Ramos (cell line): ENCODE data around the gene NEK1.

Experiments used
- in situ Hi-C: fragments of 300-500 bp; cut with MboI; formaldehyde crosslinking; loops from one replicate; pipeline ENCODE4 v1.14.3; 2022; ENCODE audit warnings: low sequenced_read_pairs; ENCODE audit not compliant: unreplicated experiment

NEK1 gene, protein sequence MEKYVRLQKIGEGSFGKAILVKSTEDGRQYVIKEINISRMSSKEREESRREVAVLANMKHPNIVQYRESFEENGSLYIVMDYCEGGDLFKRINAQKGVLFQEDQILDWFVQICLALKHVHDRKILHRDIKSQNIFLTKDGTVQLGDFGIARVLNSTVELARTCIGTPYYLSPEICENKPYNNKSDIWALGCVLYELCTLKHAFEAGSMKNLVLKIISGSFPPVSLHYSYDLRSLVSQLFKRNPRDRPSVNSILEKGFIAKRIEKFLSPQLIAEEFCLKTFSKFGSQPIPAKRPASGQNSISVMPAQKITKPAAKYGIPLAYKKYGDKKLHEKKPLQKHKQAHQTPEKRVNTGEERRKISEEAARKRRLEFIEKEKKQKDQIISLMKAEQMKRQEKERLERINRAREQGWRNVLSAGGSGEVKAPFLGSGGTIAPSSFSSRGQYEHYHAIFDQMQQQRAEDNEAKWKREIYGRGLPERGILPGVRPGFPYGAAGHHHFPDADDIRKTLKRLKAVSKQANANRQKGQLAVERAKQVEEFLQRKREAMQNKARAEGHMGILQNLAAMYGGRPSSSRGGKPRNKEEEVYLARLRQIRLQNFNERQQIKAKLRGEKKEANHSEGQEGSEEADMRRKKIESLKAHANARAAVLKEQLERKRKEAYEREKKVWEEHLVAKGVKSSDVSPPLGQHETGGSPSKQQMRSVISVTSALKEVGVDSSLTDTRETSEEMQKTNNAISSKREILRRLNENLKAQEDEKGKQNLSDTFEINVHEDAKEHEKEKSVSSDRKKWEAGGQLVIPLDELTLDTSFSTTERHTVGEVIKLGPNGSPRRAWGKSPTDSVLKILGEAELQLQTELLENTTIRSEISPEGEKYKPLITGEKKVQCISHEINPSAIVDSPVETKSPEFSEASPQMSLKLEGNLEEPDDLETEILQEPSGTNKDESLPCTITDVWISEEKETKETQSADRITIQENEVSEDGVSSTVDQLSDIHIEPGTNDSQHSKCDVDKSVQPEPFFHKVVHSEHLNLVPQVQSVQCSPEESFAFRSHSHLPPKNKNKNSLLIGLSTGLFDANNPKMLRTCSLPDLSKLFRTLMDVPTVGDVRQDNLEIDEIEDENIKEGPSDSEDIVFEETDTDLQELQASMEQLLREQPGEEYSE (N-terminal part only)

DNA sequence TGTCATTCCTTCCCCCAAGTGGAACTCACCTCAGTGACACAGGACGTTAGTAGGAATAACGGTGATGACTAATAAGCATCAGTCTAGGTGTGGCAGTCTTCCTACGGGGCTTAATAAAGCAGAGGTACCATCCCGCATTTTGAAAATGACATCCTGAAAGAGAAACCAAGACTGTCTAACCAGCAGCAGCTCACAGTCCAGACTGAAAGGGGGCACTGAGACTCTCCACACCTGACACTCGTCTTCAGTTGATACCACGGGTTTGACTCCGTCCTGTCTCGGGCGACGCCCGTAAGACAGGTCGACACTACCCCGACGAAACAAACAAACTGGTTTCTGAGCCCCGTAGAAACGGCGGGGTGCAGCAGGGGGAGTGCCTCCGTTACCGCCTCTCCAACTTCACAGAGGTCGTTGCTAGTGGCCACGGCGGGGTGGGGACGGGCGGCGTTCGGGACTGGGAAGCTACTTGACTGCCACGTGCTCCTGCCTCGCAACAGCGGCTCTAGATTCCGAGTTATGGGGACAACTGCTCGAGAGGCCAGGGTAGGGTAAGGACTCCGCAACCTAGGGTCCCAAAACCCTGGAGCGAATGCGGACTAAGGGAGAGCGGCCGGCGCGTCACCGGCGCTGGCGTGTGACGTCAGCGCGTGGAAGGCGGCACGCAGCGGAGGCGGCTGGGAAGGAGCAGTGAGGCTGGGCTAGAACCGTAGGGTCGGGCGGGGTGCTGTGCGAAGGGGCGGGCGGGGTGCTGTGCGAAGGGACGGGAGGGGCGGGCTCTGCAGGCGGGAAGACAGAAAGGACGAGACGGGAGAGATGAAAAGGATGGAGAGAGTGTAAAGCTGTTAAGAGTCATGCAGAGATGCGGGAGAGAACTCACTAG is at the start of gene NEK1:
Gene NEK1, minus strand, starts transcription at position 593 of the 880 bp plus-strand sequence. CDS start 9,953 bp downstream, outside the sequence.
- in situ Hi-C loops, result loop anchor here (25.0 kb wide), 1 partner anchor 425 kb away; the partner anchor contains the start of gene MFAP3L

DNA sequence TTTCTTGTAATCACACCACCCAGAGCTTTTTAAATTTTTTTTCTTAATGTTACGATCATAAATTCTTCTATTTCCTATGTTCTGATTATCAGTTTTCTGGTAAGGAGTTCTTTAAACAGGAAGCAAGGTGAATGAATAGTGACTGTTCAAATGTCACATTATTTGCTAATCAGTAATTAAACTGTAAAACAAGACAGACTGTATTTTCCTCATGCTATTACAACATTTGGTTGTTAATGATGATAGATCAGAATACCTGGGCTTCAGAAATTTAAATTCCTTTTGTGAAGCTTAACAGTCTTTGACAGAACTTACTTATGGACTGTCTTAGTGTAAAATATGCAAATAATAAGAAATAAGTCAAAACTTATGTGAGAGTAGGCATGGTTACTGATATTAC is 49.4 kb upstream of the NEK1 start:
- in situ Hi-C loops, result no loop called here

DNA sequence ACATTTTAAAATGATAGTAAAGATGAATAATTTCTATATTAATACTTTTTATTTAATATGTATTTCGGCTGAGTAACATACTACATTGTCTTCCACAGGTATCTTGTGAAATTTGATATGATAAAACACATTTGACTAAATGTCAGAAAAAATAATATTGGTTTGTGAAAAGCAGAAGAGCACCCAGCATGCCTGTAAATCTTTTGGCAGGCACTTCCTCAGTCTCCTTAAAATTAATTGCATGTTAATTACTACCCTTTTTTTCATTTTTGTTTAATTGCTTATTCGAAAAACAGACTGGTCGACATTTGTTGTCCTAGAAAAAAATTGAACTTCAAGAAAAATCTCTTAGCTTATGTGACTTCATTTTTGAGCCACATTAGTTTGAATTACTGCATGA is 48.5 kb upstream of the NEK1 start:
- in situ Hi-C loops, result no loop called here

DNA sequence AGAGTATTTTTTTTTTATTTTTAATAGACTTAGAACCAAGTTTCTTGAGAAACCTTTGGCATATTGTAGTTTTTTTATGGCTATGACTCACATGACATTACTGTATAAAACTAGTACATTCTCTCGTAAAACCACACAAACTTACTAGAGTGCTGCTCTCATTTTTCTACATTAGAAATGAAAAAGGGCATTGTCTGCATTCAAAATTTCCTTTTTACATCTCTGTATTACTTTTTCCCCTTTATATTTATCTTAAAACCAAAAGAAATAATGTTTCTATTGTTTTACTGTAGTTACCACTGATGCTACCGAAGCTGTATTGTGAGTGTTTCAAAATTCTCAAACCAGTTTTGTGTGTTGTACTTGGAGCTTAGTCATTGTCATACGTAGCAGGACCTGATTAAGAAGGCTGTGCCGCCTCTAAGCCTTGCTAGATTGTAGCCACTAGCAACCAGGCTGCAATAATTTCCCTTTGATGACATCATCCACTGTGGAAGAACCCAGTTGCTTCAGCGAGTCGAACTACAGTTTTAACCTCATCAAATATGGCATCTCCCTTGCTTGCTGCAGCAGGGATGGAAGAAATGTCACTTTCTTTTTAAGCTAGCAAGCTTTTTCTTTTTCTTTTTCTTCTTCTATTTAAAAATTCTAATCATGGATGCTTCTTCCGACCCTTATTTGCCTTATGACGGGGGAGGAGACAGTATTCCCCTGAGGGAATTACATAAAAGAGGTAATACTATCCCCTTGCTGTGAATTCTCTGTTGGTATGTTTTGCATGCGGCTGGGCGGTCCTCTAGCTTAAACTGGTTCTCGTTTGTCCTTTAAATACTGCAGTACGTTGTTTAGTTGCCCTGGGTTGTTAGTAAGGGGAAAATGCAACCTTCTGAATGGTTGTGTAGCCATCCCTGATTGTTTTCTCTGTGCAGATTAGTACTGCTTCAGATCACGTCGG is 47.6 kb upstream of the NEK1 start:
- in situ Hi-C loops, result no loop called here

DNA sequence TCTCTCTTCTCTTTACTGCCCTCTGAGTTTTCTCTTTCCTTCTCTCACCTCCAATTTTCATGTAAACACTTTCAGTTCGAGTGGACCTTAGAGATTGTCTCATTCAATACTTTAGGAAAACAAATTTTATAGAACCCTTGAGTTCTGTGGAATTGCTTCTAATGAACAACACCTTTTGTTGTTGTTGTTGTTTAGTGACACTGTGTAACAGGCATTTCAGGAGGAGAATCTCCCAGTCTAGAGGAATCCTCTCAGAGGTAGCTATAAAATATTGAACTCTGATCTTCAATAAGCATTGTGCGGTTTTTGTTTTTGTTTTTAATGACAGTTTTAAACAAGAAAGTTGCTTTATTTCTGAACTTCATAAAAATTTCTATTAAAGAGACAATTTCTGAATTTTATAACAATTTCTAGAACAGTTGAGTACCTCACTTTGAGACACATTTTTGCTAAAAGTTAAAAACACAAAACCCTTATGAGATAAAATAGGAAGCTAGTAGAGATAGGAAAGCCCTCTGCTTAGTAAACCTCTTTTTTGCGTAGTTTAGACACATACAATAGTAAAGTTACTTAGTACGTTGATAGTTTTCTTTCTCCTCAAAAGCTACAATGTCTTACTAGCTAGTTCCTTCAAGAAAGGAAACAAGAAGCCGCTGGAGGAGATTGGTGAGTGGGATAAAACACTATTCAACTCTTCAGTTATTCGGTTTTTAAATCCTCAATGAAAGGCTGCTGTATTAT is 46.8 kb upstream of the NEK1 start:
- in situ Hi-C loops, result no loop called here

- in situ Hi-C loops, result no loop called here
Observed at GRCh38 chr4:169658196-169658595, 45.8 kb upstream of the NEK1 start.

DNA sequence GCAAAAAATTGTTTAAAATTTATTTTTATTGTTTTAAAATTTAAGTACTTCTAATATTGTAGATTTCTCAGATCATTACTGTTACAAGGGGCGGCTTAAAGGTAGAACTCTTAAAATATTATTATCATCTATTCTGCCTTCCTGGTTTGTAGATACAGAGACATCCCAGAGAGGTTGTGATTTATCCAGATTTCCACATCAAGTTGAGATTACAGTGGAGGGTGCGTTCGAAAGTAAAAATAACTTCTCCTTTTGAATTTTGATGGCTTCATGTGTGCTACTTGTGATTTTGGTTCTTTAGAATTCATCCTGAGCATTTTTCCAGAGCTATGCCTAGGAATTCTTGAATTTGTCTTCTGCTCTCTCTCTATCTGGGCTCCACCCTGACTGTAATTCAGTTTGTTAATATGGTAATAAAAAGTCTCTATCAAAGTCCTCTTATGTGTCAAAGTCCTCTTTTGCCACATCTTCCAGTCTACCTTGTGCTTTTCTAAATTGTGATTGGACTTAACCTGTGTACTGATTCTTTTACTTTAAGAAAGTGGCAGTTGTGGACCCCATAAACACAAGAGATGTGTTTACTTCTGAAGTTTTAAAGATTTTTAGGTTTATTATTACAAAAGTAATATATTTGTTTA is 45.2 kb upstream of the NEK1 start:
- in situ Hi-C loops, result no loop called here

- in situ Hi-C loops, result no loop called here
Observed at GRCh38 chr4:169655401-169655800, 43.0 kb upstream of the NEK1 start.

DNA sequence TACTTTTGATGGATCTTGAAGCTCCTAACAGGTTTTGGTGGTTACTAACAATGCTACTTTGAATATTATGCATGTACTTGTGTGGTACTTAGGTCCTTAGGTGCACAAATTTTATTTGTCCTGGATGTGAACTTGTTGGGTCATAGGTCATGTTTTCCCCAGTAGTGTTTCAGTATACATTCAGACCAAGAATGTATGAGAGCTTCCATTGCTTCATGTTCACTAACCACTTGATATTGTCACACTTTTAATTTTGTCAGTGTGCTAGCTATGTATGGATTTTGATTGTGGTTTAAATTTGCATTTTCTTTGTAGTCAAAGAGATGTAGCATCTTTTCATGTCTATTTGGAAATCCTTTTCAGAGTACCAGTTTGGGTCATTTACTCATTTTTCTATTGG is 40.2 kb upstream of the NEK1 start:
- in situ Hi-C loops, result no loop called here

DNA sequence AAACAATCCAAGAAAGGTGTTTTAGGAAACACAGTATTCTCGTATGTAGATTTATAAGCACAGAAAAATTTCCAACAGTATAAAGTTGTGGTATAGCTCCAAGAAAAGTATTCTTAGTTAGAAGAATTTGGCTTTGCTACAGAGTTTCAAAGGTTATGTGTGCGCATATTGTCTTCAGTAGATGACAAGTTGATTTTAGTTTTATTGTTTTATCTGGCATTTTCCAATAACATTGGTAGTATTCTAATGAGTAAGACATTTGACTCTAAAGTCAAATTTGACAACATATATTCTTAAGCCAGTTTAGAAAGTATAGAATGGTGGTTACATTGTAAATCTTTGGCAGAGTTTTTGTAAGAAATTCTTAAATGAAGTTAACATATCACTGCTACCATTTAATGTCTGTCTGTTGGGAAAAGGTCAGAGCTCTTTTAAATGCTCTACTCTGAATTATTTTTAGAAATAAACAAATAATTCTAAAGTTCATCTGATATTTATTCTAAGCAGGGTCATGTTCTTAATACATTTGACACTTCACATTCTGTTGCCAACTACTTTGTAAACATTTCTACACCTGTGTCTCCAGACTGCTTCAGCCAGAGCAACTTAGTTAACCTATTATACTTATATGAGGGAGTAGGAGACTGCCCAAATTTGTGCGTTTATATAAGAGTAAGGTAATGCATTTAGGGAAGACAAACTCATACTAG is 38.0 kb upstream of the NEK1 start:
- in situ Hi-C loops, result no loop called here

DNA sequence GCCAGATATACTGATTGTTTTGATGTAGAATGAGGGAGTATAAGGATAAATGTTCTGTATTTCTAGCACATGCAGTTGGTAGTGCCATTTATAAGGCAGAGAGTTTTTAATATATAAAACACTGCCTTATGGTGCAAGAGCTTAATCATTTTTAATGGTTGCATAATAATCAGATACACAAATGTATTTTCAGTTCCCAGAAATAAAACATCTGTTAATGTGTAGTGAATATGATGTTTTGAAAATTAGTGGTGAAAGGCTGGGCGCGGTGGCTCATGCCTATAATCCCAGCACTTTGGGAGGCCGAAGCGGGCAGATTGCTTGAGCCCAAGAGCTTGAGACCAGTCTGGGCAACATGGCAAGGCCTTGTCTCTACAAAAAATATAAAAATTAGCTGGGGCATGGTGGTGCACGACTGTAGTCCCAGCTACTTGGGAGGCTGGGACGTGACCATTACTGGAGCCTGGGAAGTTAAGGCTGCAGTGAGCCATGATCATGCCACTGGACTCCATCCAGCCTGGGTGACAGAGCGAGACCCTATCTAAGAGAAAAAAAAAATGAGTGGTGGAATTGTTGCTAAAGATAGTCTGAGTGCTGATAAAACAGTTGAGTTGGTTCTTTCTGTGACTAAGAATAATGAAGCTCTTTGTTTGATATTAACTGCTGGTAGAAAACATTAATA is 37.3 kb upstream of the NEK1 start:
- in situ Hi-C loops, result no loop called here

- in situ Hi-C loops, result no loop called here
Observed at GRCh38 chr4:169645627-169646026, 33.2 kb upstream of the NEK1 start.

- in situ Hi-C loops, result no loop called here
Observed at GRCh38 chr4:169644802-169645201, 32.4 kb upstream of the NEK1 start.

- in situ Hi-C loops, result no loop called here
Observed at GRCh38 chr4:169640261-169640870, 28.0 kb upstream of the NEK1 start.

DNA sequence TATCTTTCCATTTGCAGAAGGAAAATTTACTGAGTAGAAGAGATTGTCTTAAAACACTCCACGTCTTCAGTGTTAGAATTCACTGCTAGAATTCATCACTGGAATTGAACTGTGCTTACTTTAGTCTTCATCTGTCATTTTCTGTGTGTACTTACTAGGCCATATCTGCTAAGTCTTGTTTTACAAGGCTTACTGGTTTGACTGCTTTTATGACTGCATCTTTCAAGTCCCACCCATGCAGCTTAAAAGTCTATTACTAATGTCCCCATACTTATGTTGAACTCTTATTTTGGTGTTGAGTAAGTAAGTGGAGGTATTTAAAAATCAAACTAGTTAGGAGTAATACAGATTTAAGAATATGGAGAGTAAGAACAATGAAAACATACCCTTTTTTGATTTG is 22.6 kb upstream of the NEK1 start:
- in situ Hi-C loops, result no loop called here

DNA sequence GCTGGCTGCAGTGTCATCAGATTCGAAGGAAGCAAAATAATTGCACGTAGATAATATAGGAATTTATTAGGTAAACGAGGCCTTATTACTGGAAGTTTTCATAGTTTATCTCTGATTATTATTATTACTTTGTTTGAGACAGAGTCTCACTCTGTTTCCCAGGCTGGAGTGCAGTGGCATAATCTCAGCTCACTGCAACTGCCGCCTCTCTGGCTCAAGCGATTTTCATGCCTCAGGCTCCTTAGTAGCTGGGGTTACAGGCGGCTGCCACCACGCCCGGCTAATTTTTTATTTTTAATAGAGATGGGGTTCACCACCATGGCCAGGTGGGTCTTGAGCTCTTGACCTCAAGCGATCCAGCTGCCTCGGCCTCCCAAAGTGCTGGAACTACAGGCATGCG is 20.5 kb upstream of the NEK1 start:
- in situ Hi-C loops, result no loop called here
